NB4 (cell line): ENCODE data around the gene WDR5B.

Experiments used
- DNase-seq: peaks from one replicate; pipeline ENCODE4 v3.0.0; 2010; ENCODE audit warnings: low read depth
- H3K4me3 ChIP-seq: one replicate; pipeline ENCODE4 v1.5.1; 2011; ENCODE audit warnings: mild to moderate bottlenecking, low read depth, low read length, moderate library complexity
- CTCF ChIP-seq: IDR thresholded peaks from one replicate; pipeline ENCODE4 v1.5.1; 2012; ENCODE audit warnings: low read depth, low read length
- MYC ChIP-seq: IDR thresholded peaks from 2 replicates; pipeline ENCODE4 v1.6.1; 2011; ENCODE audit warnings: low read depth, low read length
- POLR2A ChIP-seq: IDR thresholded peaks from 2 replicates; pipeline ENCODE4 v1.6.1; 2011; ENCODE audit warnings: mild to moderate bottlenecking; ENCODE audit not compliant: insufficient read length; ENCODE audit errors: extremely low read depth
- TF ChIP-seq, protein P1 (sequence below): IDR thresholded peaks from 2 replicates; pipeline ENCODE4 v1.6.1; 2011; ENCODE audit warnings: low read depth, low read length

The WDR5B gene

GRCh38 chr3:122427857-122428471 lies 12.1 kb upstream of the WDR5B start:
- TF ChIP-seq CTCF (no peak), POLR2A (no peak), MYC (no peak)
- TF ChIP-seq, protein P1, sequence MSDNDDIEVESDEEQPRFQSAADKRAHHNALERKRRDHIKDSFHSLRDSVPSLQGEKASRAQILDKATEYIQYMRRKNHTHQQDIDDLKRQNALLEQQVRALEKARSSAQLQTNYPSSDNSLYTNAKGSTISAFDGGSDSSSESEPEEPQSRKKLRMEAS = no peak
- H3K4me3 ChIP-seq = no peak overlapping the region
- no peak for DNase-seq

- DNase-seq = no peak
- H3K4me3 ChIP-seq = no peak overlapping the region
- TF ChIP-seq, protein P1 = no peak
- TF ChIP-seq MYC = no peak
Observed at GRCh38 chr3:122421836-122422235, 6.0 kb upstream of the WDR5B start.

DNA sequence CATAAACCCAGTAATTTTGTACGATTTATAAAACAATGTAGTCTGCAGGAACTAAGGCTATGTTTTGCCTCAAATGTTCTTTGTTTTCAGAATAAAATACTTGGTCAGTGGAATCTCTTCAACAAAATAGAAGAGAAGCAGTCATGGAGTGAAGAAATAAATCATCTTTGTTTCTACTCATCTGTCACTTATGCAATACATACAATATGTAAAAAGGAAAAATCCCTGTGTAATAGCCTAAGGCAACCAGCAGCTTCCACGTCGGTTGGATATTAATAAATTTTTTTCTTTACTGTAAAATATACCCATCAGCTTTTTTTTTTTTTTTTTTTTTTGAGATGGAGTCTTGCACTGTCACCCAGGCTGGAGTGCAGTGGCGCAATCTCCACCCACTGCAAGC lies 5.2 kb upstream of the WDR5B start:
- TF ChIP-seq, protein P1 = no peak
- no peak for TF ChIP-seq POLR2A
- TF ChIP-seq MYC = no peak
- TF ChIP-seq CTCF = no peak
- no peak for DNase-seq
- H3K4me3 ChIP-seq = no peak overlapping the region

DNA sequence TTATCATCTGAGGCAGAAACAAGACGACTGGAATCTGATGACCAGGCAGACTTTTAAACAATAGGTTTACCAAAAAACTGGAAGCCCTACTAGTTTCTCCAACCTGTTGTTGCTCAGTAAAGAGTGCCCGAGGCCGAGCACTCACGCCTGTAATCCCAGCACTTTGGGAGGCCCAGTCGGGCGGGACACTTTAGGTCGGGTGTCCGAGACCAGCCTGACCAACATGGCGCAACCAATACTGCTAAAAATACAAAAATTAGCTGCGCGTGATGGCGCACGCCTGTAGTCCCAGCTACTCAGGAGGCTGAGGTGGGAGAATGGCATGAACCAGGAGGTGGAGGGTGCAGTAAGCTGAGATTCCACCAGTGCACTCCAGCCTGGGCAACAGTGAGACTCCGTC lies 1.1 kb upstream of the WDR5B start:
- DNase-seq = no peak
- TF ChIP-seq POLR2A (no peak), MYC (no peak), CTCF (no peak)
- TF ChIP-seq, protein P1 = no peak
- peak overlapping the region; percentile 95 for H3K4me3 ChIP-seq

DNA sequence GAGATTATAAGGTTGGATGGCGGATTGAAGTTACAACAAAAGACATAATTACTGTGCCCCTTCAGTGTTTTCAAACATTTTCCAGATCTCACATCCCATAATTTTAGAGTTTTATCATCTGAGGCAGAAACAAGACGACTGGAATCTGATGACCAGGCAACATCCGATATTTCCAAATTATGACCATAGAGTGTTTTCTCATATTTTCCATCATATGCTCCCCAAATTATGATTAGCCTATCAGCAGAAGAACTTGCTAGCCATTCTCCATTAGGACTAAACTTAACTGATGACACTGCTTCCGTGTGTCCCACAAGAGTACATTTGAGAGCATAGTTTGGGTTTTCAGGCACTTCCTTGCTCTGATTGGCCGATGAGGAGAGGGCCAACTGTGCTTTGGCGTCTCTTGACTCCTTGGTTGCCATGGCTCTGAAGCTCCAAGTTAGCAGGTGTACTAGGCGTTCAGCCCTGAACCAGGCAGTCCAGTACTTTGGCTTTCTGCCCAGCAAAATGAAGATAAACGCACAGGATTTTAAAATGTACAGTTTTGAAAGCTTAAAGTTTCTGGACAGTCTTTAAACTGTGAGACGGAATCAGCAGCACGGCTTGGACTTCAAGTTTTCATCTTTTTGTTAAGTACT lies 638 bp downstream of the WDR5B start:
- TF ChIP-seq POLR2A = no peak
- TF ChIP-seq, protein P1 = 0 out of 2 replicates have a peak, but pooled peaks have one; percentile 21
- DNase-seq = peak; percentile 64
- peak overlapping the region; percentile 95 for H3K4me3 ChIP-seq

DNA sequence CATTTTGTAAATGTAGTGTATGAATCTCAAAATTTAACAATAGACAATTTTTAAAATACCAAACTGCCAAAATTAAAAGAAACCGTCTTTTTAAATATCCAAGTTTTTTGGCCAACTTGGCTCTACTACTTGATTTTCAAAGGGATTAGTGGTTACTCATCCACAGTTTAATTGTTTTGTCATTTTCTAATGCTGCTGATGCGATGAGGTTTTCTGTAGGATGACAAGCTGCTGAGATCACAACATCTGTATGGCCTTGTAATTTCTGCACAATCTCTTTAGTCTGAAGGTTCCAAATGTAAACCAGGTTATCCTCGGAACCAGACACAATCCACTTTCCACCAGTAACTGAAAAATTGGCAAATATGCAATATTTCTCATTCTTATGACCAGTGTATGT lies 1.5 kb downstream of the WDR5B start:
- no peak for DNase-seq
- H3K4me3 ChIP-seq = peak overlapping the region; percentile 95
- TF ChIP-seq, protein P1 = no peak
- TF ChIP-seq CTCF (no peak), MYC (no peak), POLR2A (no peak)
